Measurements from ENCODE around the gene IL27RA.

The IL27RA gene

DNA sequence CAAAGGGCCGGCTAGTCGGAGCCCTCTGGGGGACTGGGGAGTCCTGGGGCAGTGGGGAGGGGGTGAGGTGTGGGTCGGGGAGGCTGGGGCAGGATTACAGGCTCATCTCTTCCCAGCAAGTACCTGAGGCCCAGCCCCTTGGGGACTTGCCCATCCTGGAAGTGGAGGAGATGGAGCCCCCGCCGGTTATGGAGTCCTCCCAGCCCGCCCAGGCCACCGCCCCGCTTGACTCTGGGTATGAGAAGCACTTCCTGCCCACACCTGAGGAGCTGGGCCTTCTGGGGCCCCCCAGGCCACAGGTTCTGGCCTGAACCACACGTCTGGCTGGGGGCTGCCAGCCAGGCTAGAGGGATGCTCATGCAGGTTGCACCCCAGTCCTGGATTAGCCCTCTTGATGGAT lies 20.4 kb downstream of the IL27RA start:
- TF ChIP-seq YY1 (IDR thresholded peaks at IDR 0.05; ENCODE audit: insufficient read depth, insufficient read length) = no peak
- no peak for TF ChIP-seq ZNF274 (IDR thresholded peaks at IDR 0.05; ENCODE audit: low read depth, low read length)
- no peak for TF ChIP-seq SUZ12 (IDR thresholded peaks at IDR 0.05; ENCODE audit: extremely low read depth, insufficient read depth, insufficient read length)
- DNase-seq (ENCODE audit: low read depth, low spot score) = no peak
- no peaks in the 10 kb centered on the region for H3K27me3 ChIP-seq (ENCODE audit: insufficient read depth, insufficient read length)
- H3K9ac ChIP-seq (ENCODE audit: insufficient read length, low read depth) = no peak overlapping the region
- no peak overlapping the region for H3K4me3 ChIP-seq (ENCODE audit: insufficient read length, low read depth)
- peaks cover 18% of the 10 kb centered on the region; the same call in 1 of the 2 replicates for H3K9me3 ChIP-seq (ENCODE audit: insufficient read depth, low read length)
- peaks cover 9% of the 10 kb centered on the region for H3K4me1 ChIP-seq (ENCODE audit: insufficient read depth, insufficient read length)
- peaks cover 51% of the 10 kb centered on the region for H3K36me3 ChIP-seq (ENCODE audit: insufficient read depth, insufficient read length, low read length)

DNA sequence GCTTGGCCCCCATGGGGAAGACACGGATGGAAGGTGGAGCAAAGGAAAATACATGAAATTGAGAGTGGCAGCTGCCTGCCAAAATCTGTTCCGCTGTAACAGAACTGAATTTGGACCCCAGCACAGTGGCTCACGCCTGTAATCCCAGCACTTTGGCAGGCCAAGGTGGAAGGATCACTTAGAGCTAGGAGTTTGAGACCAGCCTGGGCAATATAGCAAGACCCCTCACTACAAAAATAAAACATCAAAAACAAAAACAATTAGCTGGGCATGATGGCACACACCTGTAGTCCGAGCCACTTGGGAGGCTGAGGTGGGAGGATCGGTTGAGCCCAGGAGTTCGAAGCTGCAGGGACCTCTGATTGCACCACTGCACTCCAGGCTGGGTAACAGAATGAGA lies 20.9 kb downstream of the IL27RA start:
- Histone ChIP-seq H3K36me3 (ENCODE audit: insufficient read depth, insufficient read length, low read length) (peaks cover 51% of the 10 kb centered on the region), H3K9me3 (ENCODE audit: insufficient read depth, low read length) (peaks cover 18% of the 10 kb centered on the region; the same call in 1 of the 2 replicates), H3K9ac (ENCODE audit: insufficient read length, low read depth) (no peak overlapping the region), H3K27me3 (ENCODE audit: insufficient read depth, insufficient read length) (no peaks in the 10 kb centered on the region), H3K4me1 (ENCODE audit: insufficient read depth, insufficient read length) (peaks cover 9% of the 10 kb centered on the region), H3K4me3 (ENCODE audit: insufficient read length, low read depth) (no peak overlapping the region)
- TF ChIP-seq ZNF274 (IDR thresholded peaks at IDR 0.05; ENCODE audit: low read depth, low read length) = no peak
- TF ChIP-seq SUZ12 (IDR thresholded peaks at IDR 0.05; ENCODE audit: extremely low read depth, insufficient read depth, insufficient read length) = no peak
- no peak for TF ChIP-seq YY1 (IDR thresholded peaks at IDR 0.05; ENCODE audit: insufficient read depth, insufficient read length)
- no peak for DNase-seq (ENCODE audit: low read depth, low spot score)

- Histone ChIP-seq H3K27me3 (ENCODE audit: insufficient read depth, insufficient read length) (no peaks in the 10 kb centered on the region), H3K9ac (ENCODE audit: insufficient read length, low read depth) (no peak overlapping the region), H3K4me3 (ENCODE audit: insufficient read length, low read depth) (no peak overlapping the region), H3K36me3 (ENCODE audit: insufficient read depth, insufficient read length, low read length) (peaks cover 51% of the 10 kb centered on the region), H3K4me1 (ENCODE audit: insufficient read depth, insufficient read length) (peaks cover 10% of the 10 kb centered on the region), H3K9me3 (ENCODE audit: insufficient read depth, low read length) (peaks cover 17% of the 10 kb centered on the region; the same call in 1 of the 2 replicates)
- no peak for DNase-seq (ENCODE audit: low read depth, low spot score)
- no peak for TF ChIP-seq YY1 (IDR thresholded peaks at IDR 0.05; ENCODE audit: insufficient read depth, insufficient read length)
- no peak for TF ChIP-seq SUZ12 (IDR thresholded peaks at IDR 0.05; ENCODE audit: extremely low read depth, insufficient read depth, insufficient read length)
Observed at GRCh38 chr19:14053032-14053431, 21.5 kb downstream of the IL27RA start.

DNA sequence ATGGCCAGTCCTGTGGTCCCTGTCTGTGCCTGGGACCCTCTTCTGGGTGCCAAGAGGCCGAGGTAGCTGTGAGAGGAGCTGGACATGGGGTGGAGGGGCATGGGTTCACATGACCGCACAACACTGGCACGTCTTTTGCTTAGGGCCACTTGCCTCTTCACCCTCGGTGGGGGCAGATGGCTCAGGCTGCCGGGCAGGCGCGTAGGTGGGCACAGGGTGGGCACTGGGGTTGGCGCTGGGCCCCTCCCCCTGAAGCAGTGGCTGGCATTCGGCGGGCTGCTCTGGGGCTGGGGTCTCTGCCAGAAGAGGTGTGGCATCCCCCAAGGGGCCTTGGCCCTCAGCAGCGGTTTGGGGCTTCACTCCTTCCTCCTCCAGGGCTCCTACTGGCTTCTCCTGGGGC lies 21.9 kb downstream of the IL27RA start:
- no peak for DNase-seq (ENCODE audit: low read depth, low spot score)
- H3K4me1 ChIP-seq (ENCODE audit: insufficient read depth, insufficient read length) = peaks cover 14% of the 10 kb centered on the region
- H3K9ac ChIP-seq (ENCODE audit: insufficient read length, low read depth) = no peak overlapping the region
- H3K36me3 ChIP-seq (ENCODE audit: insufficient read depth, insufficient read length, low read length) = peaks cover 48% of the 10 kb centered on the region
- no peak overlapping the region for H3K4me3 ChIP-seq (ENCODE audit: insufficient read length, low read depth)
- peaks cover 2% of the 10 kb centered on the region for H3K27me3 ChIP-seq (ENCODE audit: insufficient read depth, insufficient read length)
- peaks cover 12% of the 10 kb centered on the region; the same call in 1 of the 2 replicates for H3K9me3 ChIP-seq (ENCODE audit: insufficient read depth, low read length)
- TF ChIP-seq YY1 (IDR thresholded peaks at IDR 0.05; ENCODE audit: insufficient read depth, insufficient read length) (no peak), SUZ12 (IDR thresholded peaks at IDR 0.05; ENCODE audit: extremely low read depth, insufficient read depth, insufficient read length) (no peak), ZNF274 (IDR thresholded peaks at IDR 0.05; ENCODE audit: low read depth, low read length) (no peak)

GRCh38 chr19:14054099-14054498 lies 22.5 kb downstream of the IL27RA start:
- TF ChIP-seq SUZ12 (IDR thresholded peaks at IDR 0.05; ENCODE audit: extremely low read depth, insufficient read depth, insufficient read length) (no peak), YY1 (IDR thresholded peaks at IDR 0.05; ENCODE audit: insufficient read depth, insufficient read length) (no peak), ZNF274 (IDR thresholded peaks at IDR 0.05; ENCODE audit: low read depth, low read length) (no peak)
- Histone ChIP-seq H3K4me1 (ENCODE audit: insufficient read depth, insufficient read length) (peaks cover 18% of the 10 kb centered on the region), H3K27me3 (ENCODE audit: insufficient read depth, insufficient read length) (peaks cover 5% of the 10 kb centered on the region), H3K36me3 (ENCODE audit: insufficient read depth, insufficient read length, low read length) (peaks cover 42% of the 10 kb centered on the region), H3K4me3 (ENCODE audit: insufficient read length, low read depth) (no peak overlapping the region), H3K9ac (ENCODE audit: insufficient read length, low read depth) (no peak overlapping the region), H3K9me3 (ENCODE audit: insufficient read depth, low read length) (peaks cover 7% of the 10 kb centered on the region; the same call in 1 of the 2 replicates)
- DNase-seq (ENCODE audit: low read depth, low spot score) = no peak

GRCh38 chr19:14054721-14055120 lies 23.2 kb downstream of the IL27RA start:
- peaks cover 7% of the 10 kb centered on the region; the same call in 1 of the 2 replicates for H3K9me3 ChIP-seq (ENCODE audit: insufficient read depth, low read length)
- H3K9ac ChIP-seq (ENCODE audit: insufficient read length, low read depth) = peak overlapping the region; percentile 2
- TF ChIP-seq SUZ12 (IDR thresholded peaks at IDR 0.05; ENCODE audit: extremely low read depth, insufficient read depth, insufficient read length) = no peak
- no peak for TF ChIP-seq ZNF274 (IDR thresholded peaks at IDR 0.05; ENCODE audit: low read depth, low read length)
- TF ChIP-seq YY1 (IDR thresholded peaks at IDR 0.05; ENCODE audit: insufficient read depth, insufficient read length) = no peak
- no peak overlapping the region for H3K4me3 ChIP-seq (ENCODE audit: insufficient read length, low read depth)
- peaks cover 40% of the 10 kb centered on the region for H3K36me3 ChIP-seq (ENCODE audit: insufficient read depth, insufficient read length, low read length)
- peaks cover 5% of the 10 kb centered on the region for H3K27me3 ChIP-seq (ENCODE audit: insufficient read depth, insufficient read length)
- DNase-seq (ENCODE audit: low read depth, low spot score) = no peak
- H3K4me1 ChIP-seq (ENCODE audit: insufficient read depth, insufficient read length) = peaks cover 18% of the 10 kb centered on the region

DNA sequence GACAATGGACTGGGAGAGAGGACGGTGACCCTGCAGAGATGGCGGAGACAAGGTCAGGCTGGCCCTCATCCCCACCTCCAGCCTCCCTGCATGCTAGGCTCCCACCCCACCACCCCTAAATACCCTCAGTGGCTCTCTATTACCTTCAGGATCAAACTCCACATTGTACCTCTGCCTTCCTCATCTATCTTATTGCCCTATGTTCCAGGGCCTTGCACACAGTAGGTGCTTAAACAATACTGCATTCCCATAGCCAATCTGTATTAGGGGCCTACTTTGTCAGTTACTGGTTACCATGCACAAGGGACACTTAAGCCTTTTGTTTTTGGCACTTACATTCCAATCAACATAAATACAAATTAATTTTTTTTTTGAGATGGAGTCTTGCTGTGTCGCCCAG lies 23.8 kb downstream of the IL27RA start:
- Histone ChIP-seq H3K4me3 (ENCODE audit: insufficient read length, low read depth) (no peak overlapping the region), H3K9ac (ENCODE audit: insufficient read length, low read depth) (peak overlapping the region; percentile 2), H3K27me3 (ENCODE audit: insufficient read depth, insufficient read length) (peaks cover 5% of the 10 kb centered on the region), H3K36me3 (ENCODE audit: insufficient read depth, insufficient read length, low read length) (peaks cover 40% of the 10 kb centered on the region), H3K9me3 (ENCODE audit: insufficient read depth, low read length) (peaks cover 7% of the 10 kb centered on the region; the same call in 1 of the 2 replicates), H3K4me1 (ENCODE audit: insufficient read depth, insufficient read length) (peaks cover 18% of the 10 kb centered on the region)
- no peak for DNase-seq (ENCODE audit: low read depth, low spot score)
- TF ChIP-seq SUZ12 (IDR thresholded peaks at IDR 0.05; ENCODE audit: extremely low read depth, insufficient read depth, insufficient read length) (no peak), YY1 (IDR thresholded peaks at IDR 0.05; ENCODE audit: insufficient read depth, insufficient read length) (no peak), ZNF274 (IDR thresholded peaks at IDR 0.05; ENCODE audit: low read depth, low read length) (no peak)

Measured in NT2/D1 (cell line).